ENCODE measurements around the gene KCNMA1. TPM values are rescaled to one million over a fixed set of nuclear protein-coding genes. Genes with fewer than 3 reads are reported as not detected.
"Not testable (repeated sequence)": the region's sequence is repeated elsewhere in the genome, so short reads cannot be mapped to it uniquely, and the experiment has no call there.

Gene KCNMA1
- polyA plus RNA-seq, 1 of the 3 experiments (the other 2 are of a cell fraction): 107 TPM

DNA sequence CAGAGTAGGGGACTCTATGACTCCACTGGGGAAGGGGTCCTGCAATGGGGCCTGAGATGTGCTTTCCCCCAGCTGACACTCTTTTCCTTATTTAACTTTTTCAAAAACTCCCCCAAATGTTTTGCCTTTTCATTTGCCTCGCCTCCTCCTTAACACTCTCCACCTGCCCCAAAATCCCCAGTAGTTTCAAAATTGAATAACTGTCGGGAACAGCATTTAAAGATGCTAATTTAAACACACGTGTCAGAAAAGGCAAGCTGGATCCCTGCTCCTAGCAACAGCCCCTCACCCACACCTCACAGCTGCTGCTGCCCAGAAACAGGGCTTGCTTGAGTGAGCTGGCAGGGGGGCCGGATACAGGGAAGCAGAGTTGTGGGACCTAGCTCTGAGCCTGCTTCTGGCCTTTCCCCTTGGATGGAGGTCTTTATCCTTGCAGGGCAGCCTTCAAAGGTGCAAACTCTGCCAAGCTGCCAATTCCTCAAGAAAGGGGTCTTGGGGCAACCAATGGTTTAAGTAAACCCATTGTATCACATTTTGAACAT, 115.3 kb downstream of the KCNMA1 start:
- H3K9me3 ChIP-seq: no peaks in the 10 kb centered on the region
- H3K4me2 ChIP-seq: no peak overlapping the region
- ChIA-PET CTCF (interaction anchor here (0.7 to 1.8 kb wide), 2 partner anchors 109 to 348 kb away, joined by 3 to 4 read pairs; no protein-coding TSS in a partner anchor), POLR2A (no interaction called here)
- H3F3A ChIP-seq (replicated peaks; ENCODE audit: insufficient read depth): peaks cover 21% of the 10 kb centered on the region
- H3K9me2 ChIP-seq: no peaks in the 10 kb centered on the region
- H3K27ac ChIP-seq (ENCODE audit: low read depth in 2 of 2, low read length in 1 of 2): peak overlapping the region in 1 of 2 experiments; percentile 79; a peak in 1 of 4 replicates
- no peaks in the 10 kb centered on the region for H3K36me3 ChIP-seq (replicated peaks in 1 of 2; ENCODE audit: control insufficient read depth in 1 of 2, insufficient read depth in 2 of 2, low read length in 1 of 2)
- WGBS (ENCODE audit: low lambda C conversion rate): 95% methylated on average over 4 of the region's 4 CpGs
- peaks cover 6% of the 10 kb centered on the region; the same call in 1 of the 2 replicates for H3K79me2 ChIP-seq (ENCODE audit: insufficient read depth)
- H3K4me1 ChIP-seq (ENCODE audit: control insufficient read depth in 1 of 2, insufficient read depth in 2 of 2, low read depth in 1 of 2, low read length in 1 of 2): peaks cover 5 to 8% of the 10 kb centered on the region in 2 experiments
- no peak for DNase-seq
- no peak overlapping the region for H3K4me3 ChIP-seq (ENCODE audit: low read depth in 2 of 2, low read length in 1 of 2)
- TF ChIP-seq NRF1 (IDR thresholded peaks at IDR 0.05; ENCODE audit: low read depth, low read length) (no peak), TCF12 (IDR thresholded peaks at IDR 0.05) (no peak)
- no peak overlapping the region for H3K9ac ChIP-seq
- no peak overlapping the region for H2AFZ ChIP-seq (ENCODE audit: low read depth)
- H3K27me3 ChIP-seq (ENCODE audit: insufficient read depth): no peaks in the 10 kb centered on the region
- H4K20me1 ChIP-seq (ENCODE audit: insufficient read depth): no peaks in the 10 kb centered on the region

GRCh38 chr10:77520995-77521394, 116.6 kb downstream of the KCNMA1 start:
- POLR2A ChIA-PET: no interaction called here
- H3F3A ChIP-seq (replicated peaks; ENCODE audit: insufficient read depth): peaks cover 21% of the 10 kb centered on the region
- peaks cover 6% of the 10 kb centered on the region; the same call in 1 of the 2 replicates for H3K79me2 ChIP-seq (ENCODE audit: insufficient read depth)
- 100% methylated on average over 2 of the region's 2 CpGs for WGBS (ENCODE audit: low lambda C conversion rate)
- TF ChIP-seq USF1 (IDR thresholded peaks at IDR 0.05; ENCODE audit: borderline replicate concordance, low read depth) (no peak), IRF3 (IDR thresholded peaks at IDR 0.05; ENCODE audit: low read depth, low read length) (no peak), POLR2AphosphoS5 (IDR thresholded peaks at IDR 0.05; ENCODE audit: low read depth, low read length) (no peak), ELF1 (IDR thresholded peaks at IDR 0.05) (no peak), RCOR1 (IDR thresholded peaks at IDR 0.05; ENCODE audit: low read length) (no peak), TCF12 (IDR thresholded peaks at IDR 0.05) (no peak)
- H3K27ac ChIP-seq (ENCODE audit: low read depth in 2 of 2, low read length in 1 of 2): no peak overlapping the region
- no peaks in the 10 kb centered on the region for H3K36me3 ChIP-seq (replicated peaks in 1 of 2; ENCODE audit: control insufficient read depth in 1 of 2, insufficient read depth in 2 of 2, low read length in 1 of 2)
- H2AFZ ChIP-seq (ENCODE audit: low read depth): no peak overlapping the region
- H3K4me1 ChIP-seq (ENCODE audit: control insufficient read depth in 1 of 2, insufficient read depth in 2 of 2, low read depth in 1 of 2, low read length in 1 of 2): no peaks in the 10 kb centered on the region; a peak in 1 of 4 replicates
- no peaks in the 10 kb centered on the region for H3K9me2 ChIP-seq
- no peaks in the 10 kb centered on the region for H4K20me1 ChIP-seq (ENCODE audit: insufficient read depth)
- H3K9me3 ChIP-seq: no peaks in the 10 kb centered on the region
- no peaks in the 10 kb centered on the region for H3K27me3 ChIP-seq (ENCODE audit: insufficient read depth)
- no peak overlapping the region for H3K4me3 ChIP-seq (ENCODE audit: low read depth in 2 of 2, low read length in 1 of 2)
- H3K4me2 ChIP-seq: no peak overlapping the region
- no peak overlapping the region for H3K9ac ChIP-seq
- DNase-seq: no peak
- CTCF ChIA-PET: interaction anchor here (1.0 to 1.1 kb wide), 2 partner anchors 14 to 85 kb away, joined by 3 read pairs; no protein-coding TSS in a partner anchor

- Histone ChIP-seq H3K27me3 (ENCODE audit: insufficient read depth) (no peaks in the 10 kb centered on the region), H3K4me3 (ENCODE audit: low read depth in 2 of 2, low read length in 1 of 2) (no peak overlapping the region), H3K9me3 (no peaks in the 10 kb centered on the region), H3K4me1 (ENCODE audit: control insufficient read depth in 1 of 2, insufficient read depth in 2 of 2, low read depth in 1 of 2, low read length in 1 of 2) (peaks cover 0 to 5% of the 10 kb centered on the region in 2 experiments; a peak in 2 of 4 replicates), H3K4me2 (no peak overlapping the region), H3K79me2 (ENCODE audit: insufficient read depth) (peaks cover 6% of the 10 kb centered on the region; the same call in 1 of the 2 replicates), H2AFZ (ENCODE audit: low read depth) (no peak overlapping the region), H3F3A (replicated peaks; ENCODE audit: insufficient read depth) (peaks cover 21% of the 10 kb centered on the region), H3K27ac (ENCODE audit: low read depth in 2 of 2, low read length in 1 of 2) (no peak overlapping the region), H3K36me3 (replicated peaks in 1 of 2; ENCODE audit: control insufficient read depth in 1 of 2, insufficient read depth in 2 of 2, low read length in 1 of 2) (no peaks in the 10 kb centered on the region), H3K9ac (no peak overlapping the region), H3K9me2 (no peaks in the 10 kb centered on the region), H4K20me1 (ENCODE audit: insufficient read depth) (no peaks in the 10 kb centered on the region)
- ChIA-PET POLR2A (no interaction called here), CTCF (interaction anchor here (1.0 to 1.1 kb wide), 2 partner anchors 14 to 86 kb away, joined by 3 read pairs; no protein-coding TSS in a partner anchor)
- DNase-seq: no peak
- 100% methylated on average over 1 of the region's 1 CpG for WGBS (ENCODE audit: low lambda C conversion rate)
- TF ChIP-seq NFIC (IDR thresholded peaks at IDR 0.05; ENCODE audit: borderline replicate concordance) (no peak), CTCF (IDR thresholded peaks at IDR 0.05) (no peak), RXRA (IDR thresholded peaks at IDR 0.05; ENCODE audit: borderline replicate concordance, low read depth) (no peak), TCF12 (IDR thresholded peaks at IDR 0.05) (no peak)
Measured at GRCh38 chr10:77520290-77520689, 117.3 kb downstream of the KCNMA1 start.

DNA sequence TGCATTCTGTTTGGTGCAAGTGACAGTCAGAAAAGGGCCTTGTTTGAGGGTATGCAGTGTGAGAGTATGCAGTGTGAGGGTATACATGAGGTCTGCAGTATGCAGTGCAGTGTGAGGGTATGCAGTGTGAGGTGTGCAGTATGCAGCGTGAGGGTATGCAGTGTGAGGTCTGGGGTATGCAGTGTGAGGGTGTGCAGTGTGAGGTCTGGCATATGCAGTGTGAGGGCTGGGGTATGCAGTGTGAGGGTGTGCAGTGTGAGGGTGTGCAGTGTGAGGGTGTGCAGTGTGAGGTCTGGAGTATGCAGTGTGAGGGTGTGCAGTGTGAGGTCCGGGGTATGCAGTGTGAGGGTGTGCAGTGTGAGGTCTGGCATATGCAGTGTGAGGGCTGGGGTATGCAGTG, 117.8 kb downstream of the KCNMA1 start:
- H3K9ac ChIP-seq; H3K36me3 ChIP-seq (replicated peaks in 1 of 2; ENCODE audit: control insufficient read depth in 1 of 2, insufficient read depth in 2 of 2, low read length in 1 of 2); H3K27me3 ChIP-seq (ENCODE audit: insufficient read depth); H3K4me3 ChIP-seq (ENCODE audit: low read depth in 2 of 2, low read length in 1 of 2); H3K79me2 ChIP-seq (ENCODE audit: insufficient read depth); H3K4me2 ChIP-seq; H3K9me3 ChIP-seq; H3K27ac ChIP-seq (ENCODE audit: low read depth in 2 of 2, low read length in 1 of 2); H4K20me1 ChIP-seq (ENCODE audit: insufficient read depth); DNase-seq; H3K9me2 ChIP-seq; H2AFZ ChIP-seq (ENCODE audit: low read depth); POLR2A ChIA-PET: not testable (repeated sequence)
- CTCF ChIA-PET: interaction anchor here (1.0 kb wide), 1 partner anchor 16 kb away, joined by 4 read pairs; no protein-coding TSS in a partner anchor
- peaks cover 0 to 10% of the 10 kb centered on the region in 2 experiments; a peak in 2 of 4 replicates for H3K4me1 ChIP-seq (ENCODE audit: control insufficient read depth in 1 of 2, insufficient read depth in 2 of 2, low read depth in 1 of 2, low read length in 1 of 2)
- peaks cover 24% of the 10 kb centered on the region for H3F3A ChIP-seq (replicated peaks; ENCODE audit: insufficient read depth)
- 70% methylated on average over 2 of the region's 2 CpGs for WGBS (ENCODE audit: low lambda C conversion rate)

All from SK-N-SH (cell line).